Stimulated activated CD4-positive, alpha-beta T cell treated with anti-CD3 and anti-CD28 coated beads, Interleukin-4, amount 100 ng/mL, for 24 hours (primary cell): Measurements from ENCODE around the gene BMP10.
"Not testable (repeated sequence)": the region's sequence is repeated elsewhere in the genome, so short reads cannot be mapped to it uniquely, and the experiment has no call there.

Experiments used
- DNase-seq: peaks from one replicate; pipeline ENCODE4 v3.0.0-alpha.2; 2020

The BMP10 gene, protein sequence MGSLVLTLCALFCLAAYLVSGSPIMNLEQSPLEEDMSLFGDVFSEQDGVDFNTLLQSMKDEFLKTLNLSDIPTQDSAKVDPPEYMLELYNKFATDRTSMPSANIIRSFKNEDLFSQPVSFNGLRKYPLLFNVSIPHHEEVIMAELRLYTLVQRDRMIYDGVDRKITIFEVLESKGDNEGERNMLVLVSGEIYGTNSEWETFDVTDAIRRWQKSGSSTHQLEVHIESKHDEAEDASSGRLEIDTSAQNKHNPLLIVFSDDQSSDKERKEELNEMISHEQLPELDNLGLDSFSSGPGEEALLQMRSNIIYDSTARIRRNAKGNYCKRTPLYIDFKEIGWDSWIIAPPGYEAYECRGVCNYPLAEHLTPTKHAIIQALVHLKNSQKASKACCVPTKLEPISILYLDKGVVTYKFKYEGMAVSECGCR

DNA sequence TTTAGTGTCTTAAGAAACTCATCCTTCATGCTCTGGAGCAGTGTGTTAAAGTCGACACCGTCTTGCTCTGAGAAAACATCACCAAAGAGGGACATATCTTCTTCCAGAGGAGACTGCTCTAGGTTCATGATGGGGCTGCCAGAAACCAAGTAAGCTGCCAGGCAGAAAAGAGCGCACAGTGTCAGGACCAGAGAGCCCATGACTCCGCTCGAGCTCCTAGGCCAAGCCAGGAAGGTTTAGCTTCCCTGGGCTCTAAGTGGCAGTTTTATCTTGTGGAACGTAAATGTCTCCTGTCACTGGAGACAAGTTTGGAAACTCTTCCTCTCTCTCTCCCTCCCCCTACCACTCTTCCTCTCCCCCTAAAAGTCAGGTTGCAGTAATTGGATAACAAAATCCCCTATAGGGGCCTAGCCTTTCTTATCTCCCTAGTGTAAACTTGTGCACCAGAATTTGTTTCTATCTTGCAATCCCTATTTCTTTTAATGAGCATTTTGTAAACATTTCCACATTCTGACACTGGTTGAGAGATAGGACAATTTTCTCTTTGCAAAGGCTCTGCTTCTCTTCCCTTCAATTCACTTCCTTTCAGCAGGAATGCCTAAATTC lies at the start of gene BMP10:
Gene BMP10, minus strand, starts transcription at position 239 of the 606 bp plus-strand sequence. Its CDS starts 39 bp downstream, at position 200.
- DNase-seq = no peak

- no peak for DNase-seq
These were observed 49.4 kb upstream of the BMP10 start for GRCh38 chr2:68920481-68921170.

GRCh38 chr2:68918497-68918896 lies 47.3 kb upstream of the BMP10 start:
- DNase-seq = no peak

GRCh38 chr2:68917034-68917718 lies 46.0 kb upstream of the BMP10 start:
- DNase-seq = no peak

DNA sequence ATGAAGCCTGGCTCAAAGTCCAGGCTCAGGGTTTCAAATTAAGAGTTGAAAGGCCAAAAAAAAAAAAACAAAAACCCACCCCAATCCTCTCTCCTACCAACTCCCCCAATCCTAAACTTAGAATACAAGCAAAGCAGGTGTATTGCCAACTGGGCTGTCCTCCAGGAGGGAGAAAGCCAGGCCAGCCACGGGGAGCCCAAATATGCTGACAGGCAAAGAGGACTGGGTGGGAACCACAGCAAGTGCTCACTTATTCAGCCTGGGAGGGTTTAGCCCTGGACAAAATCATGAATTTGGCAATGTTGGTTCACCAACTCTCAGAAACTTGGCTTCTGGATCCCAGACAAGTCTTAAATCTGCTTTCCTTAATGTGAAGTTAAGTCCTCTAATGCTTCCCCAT lies 45.0 kb upstream of the BMP10 start:
- DNase-seq = no peak

- no peak for DNase-seq
These were observed 44.2 kb upstream of the BMP10 start for GRCh38 chr2:68915393-68915792.

GRCh38 chr2:68913359-68913758 lies 42.2 kb upstream of the BMP10 start:
- DNase-seq = no peak

DNA sequence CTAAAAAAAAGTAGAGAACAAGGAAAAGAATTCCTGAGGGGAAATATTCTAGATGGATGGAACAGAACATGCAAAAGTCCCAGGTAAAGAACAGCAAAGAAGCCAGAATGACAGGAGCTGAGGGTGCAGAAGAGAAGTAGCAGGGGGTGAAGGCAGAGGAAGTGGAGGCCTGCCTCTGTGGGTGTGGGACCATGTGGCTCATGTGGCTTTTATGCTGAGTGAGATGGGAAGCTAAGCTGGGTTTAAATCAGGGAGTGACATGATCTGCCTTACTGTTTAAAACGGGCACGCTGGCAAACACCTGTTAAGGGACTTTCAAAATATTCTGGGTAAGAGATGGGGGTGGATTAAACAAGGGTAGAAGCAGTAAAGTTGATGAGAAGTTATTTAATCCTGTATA lies 41.5 kb upstream of the BMP10 start:
- DNase-seq = no peak

- DNase-seq = no peak
These were observed 40.9 kb upstream of the BMP10 start for GRCh38 chr2:68912111-68912510.

GRCh38 chr2:68911709-68912108 lies 40.5 kb upstream of the BMP10 start:
- DNase-seq = no peak

DNA sequence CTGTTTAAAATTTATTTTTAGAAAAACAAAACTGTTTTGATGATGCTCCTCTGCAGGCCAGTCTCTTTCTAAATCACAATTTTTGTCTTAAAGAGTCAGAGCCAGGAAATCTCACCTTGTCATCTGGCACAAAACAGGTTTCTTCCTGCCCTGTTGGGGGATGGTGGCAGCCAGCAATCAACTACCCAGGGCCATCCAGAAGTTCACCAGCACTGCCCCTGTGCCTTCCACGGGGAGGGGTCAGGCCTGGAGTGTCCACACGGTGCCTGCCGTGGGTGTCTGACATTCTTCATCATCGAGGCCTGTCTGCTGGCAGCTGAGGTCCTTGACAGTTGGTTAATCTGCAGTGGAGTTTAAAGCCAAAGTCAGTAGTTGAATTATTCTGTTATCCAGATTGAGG lies 40.0 kb upstream of the BMP10 start:
- no peak for DNase-seq

- DNase-seq = peak; percentile 82
These were observed 38.8 kb upstream of the BMP10 start for GRCh38 chr2:68909793-68910674.

GRCh38 chr2:68908392-68908970 lies 37.3 kb upstream of the BMP10 start:
- DNase-seq = peak; percentile 86

GRCh38 chr2:68907920-68908253 lies 36.7 kb upstream of the BMP10 start:
- no peak for DNase-seq

DNA sequence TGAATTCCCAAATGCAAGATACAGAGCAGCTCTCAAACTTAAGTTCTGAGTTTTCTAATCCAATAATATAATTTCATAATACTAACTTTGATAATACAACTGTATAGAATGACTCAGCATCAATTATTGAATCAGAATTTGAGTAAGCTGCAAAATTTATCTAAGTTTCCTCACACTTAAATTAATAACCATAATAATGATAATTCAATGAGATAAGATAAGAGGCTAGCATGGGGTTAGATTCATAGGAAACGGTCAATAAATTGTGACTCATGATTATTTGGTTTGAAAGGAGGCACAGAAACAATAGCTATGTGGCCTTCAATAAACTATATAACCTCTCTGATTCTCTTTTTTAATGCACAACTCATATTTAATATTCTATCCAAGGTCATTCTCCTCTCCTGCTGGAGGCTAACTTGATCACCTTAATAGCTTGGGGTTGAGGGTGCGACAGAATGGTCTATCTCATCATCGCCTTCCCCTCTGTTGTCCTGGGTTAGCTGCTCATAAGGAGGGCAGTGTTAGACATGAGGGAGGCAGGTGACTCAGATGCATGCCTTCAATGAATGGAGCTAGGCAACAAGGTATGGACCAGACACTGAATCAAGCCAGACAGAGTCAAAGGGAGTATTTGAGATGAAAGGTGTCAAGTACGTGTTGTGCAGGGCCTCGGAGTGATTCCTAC lies 36.2 kb upstream of the BMP10 start:
- no peak for DNase-seq

DNA sequence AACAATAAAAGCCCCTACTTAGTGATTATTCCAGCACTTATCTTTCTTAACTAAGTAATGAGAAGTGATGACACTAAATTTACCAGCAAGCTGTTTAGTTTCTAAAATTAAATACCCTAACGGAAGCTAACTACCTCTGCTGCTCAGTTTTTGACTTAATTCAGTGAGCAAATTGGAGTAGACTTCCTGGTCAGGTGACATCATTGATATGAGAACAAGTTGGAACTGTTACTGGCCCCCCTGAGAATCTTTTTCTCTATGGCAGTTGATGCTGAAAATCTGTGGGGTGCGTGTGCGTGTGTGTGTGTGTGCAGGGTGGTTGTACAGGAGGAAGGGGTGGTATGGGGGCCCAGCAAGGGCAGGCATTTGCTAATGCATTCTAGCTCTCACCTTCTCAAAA lies 35.5 kb upstream of the BMP10 start:
- DNase-seq = no peak

GRCh38 chr2:68905116-68905515 lies 33.9 kb upstream of the BMP10 start:
- no peak for DNase-seq

GRCh38 chr2:68901561-68901960 lies 30.4 kb upstream of the BMP10 start:
- DNase-seq = no peak

- DNase-seq = no peak
These were observed 30.0 kb upstream of the BMP10 start for GRCh38 chr2:68901199-68901514.

DNA sequence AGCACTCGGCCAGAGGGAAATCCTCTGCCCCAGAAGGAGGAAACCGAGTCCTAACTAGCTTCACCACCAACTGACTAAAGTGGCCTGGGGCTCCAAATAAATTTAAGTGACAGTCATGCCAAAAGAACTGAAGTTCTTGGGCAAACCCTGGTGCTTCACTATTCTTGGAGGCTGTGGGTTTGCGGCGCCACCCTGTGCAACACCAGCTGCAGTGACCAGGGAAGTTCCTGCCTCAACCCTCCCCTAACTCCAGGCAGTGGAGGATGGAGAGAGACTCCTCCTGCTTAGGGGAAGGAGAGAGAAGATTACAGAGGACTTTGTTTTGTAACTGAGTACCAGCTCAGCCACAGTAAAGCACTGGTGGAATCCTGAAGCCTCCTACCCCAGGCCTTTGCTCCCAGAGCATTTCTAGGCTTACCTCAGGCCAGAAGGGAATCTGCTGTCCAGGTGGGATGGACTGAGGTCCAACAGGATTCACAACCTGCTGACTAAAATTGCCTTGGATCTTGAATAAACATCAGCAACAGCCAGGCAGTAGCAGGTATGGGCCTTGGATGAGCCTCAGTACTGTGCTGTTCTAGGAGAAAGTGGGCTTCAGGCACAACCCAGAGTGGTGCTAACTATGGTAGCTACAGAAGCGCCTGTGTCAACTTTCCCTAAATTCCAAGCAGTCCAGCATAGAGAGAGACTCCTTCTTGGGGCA lies 29.4 kb upstream of the BMP10 start:
- no peak for DNase-seq

- DNase-seq = not testable (repeated sequence)
These were observed 24.8 kb upstream of the BMP10 start for GRCh38 chr2:68895981-68896380.
